Nephron (organoid): ENCODE data around the gene FRY.

Experiments used
- H3K27ac Mint-ChIP-seq, 3 experiments: 2 replicates each; pipeline ENCODE4 v1.8.0; 2020; ENCODE audit warnings: mixed read lengths in 3 of 3, mild to moderate bottlenecking in 2 of 3, moderate library complexity in 1 of 3
- H3K27me3 Mint-ChIP-seq: 2 replicates; pipeline ENCODE4 v1.8.0; 2021; ENCODE audit warnings: low read depth, mild to moderate bottlenecking, moderate library complexity, mixed read lengths
- H3K36me3 Mint-ChIP-seq: 2 replicates; pipeline ENCODE4 v1.8.0; 2020; ENCODE audit warnings: low read depth, mixed read lengths
- H3K4me1 Mint-ChIP-seq: 2 replicates; pipeline ENCODE4 v1.8.0; 2020; ENCODE audit warnings: mixed read lengths
- H3K4me3 Mint-ChIP-seq, 3 experiments: 2 replicates each; pipeline ENCODE4 v1.8.0; 2020; ENCODE audit warnings: mild to moderate bottlenecking in 3 of 3, mixed read lengths in 3 of 3, moderate library complexity in 2 of 3
- H3K9me3 Mint-ChIP-seq: 2 replicates; pipeline ENCODE4 v1.8.0; 2020; ENCODE audit warnings: mixed read lengths
- CTCF ChIP-seq, 3 experiments: fragments of 200-600 bp; sonication (generic); IDR thresholded peaks; one replicate each; pipeline ENCODE4 v1.5.0; 2021; ENCODE audit warnings: antibody characterized with exemption in 3 of 3; ENCODE audit not compliant: unreplicated experiment in 3 of 3

FRY gene

GRCh38 chr13:32147976-32148375 is 116.4 kb downstream of the FRY start:
- no peaks in the 10 kb centered on the region for H3K36me3 Mint-ChIP-seq
- no peak overlapping the region for H3K4me3 Mint-ChIP-seq
- H3K27ac Mint-ChIP-seq: peak overlapping the region in 2 of 3 experiments; percentile 31 to 56
- H3K9me3 Mint-ChIP-seq: no peaks in the 10 kb centered on the region
- no peak for TF ChIP-seq CTCF (IDR thresholded peaks at IDR 0.05; ENCODE audit: unreplicated experiment in 3 of 3)
- H3K4me1 Mint-ChIP-seq: peaks cover 22% of the 10 kb centered on the region
- no peaks in the 10 kb centered on the region for H3K27me3 Mint-ChIP-seq

- Mint-ChIP-seq H3K9me3 (no peaks in the 10 kb centered on the region), H3K27ac (peak overlapping the region in 2 of 3 experiments; percentile 67 to 96), H3K27me3 (no peaks in the 10 kb centered on the region), H3K36me3 (no peaks in the 10 kb centered on the region), H3K4me1 (peaks cover 19% of the 10 kb centered on the region), H3K4me3 (no peak overlapping the region)
- no peak for TF ChIP-seq CTCF (IDR thresholded peaks at IDR 0.05; ENCODE audit: unreplicated experiment in 3 of 3)
Observed at GRCh38 chr13:32150239-32150638, 118.7 kb downstream of the FRY start.

DNA sequence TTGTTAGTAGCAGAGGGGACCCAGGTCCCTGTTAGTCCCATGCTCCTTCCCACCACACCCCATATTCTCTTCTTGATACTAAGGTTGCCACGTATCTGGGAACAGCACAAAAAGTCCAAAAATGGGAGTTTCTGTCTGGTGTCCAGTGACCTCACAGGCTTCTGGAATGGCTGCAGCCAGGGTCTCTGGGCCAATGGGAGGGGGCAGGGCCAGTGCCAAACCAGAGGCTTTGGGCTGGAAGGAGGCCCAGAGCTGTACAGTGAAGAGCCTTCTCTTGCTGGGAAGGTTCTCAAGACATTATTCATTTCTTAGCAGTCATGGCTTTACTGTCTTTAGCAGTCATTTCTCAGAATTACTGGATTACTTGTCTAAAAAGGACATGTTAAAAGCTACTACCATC is 119.2 kb downstream of the FRY start:
- Mint-ChIP-seq H3K4me1 (peaks cover 19% of the 10 kb centered on the region), H3K9me3 (no peaks in the 10 kb centered on the region), H3K4me3 (no peak overlapping the region), H3K27me3 (no peaks in the 10 kb centered on the region), H3K36me3 (no peaks in the 10 kb centered on the region), H3K27ac (peak overlapping the region in 2 of 3 experiments; percentile 67 to 96)
- TF ChIP-seq CTCF (IDR thresholded peaks at IDR 0.05; ENCODE audit: unreplicated experiment in 3 of 3): no peak

- H3K4me1 Mint-ChIP-seq: peaks cover 19% of the 10 kb centered on the region
- no peak for TF ChIP-seq CTCF (IDR thresholded peaks at IDR 0.05; ENCODE audit: unreplicated experiment in 3 of 3)
Observed at GRCh38 chr13:32151240-32151639, 119.7 kb downstream of the FRY start.

DNA sequence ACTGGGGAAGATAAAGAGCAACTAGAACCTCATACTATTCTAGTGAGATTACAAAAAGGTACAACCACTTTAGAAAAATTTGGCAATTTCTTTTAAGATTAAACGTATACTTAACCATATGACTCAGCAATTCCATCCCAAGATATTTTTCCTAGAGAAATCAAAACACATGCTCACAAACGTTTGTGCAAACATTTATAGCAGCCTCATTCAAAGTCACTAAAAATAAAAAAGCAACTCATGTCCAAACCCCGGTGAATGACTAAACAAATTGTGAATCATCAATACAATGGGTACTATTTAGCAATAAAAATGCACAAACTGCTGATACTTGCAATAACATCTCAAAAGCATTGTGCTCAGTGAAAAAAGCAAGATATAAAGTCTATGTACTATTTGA is 121.5 kb downstream of the FRY start:
- H3K27me3 Mint-ChIP-seq: no peaks in the 10 kb centered on the region
- H3K4me1 Mint-ChIP-seq: peaks cover 14% of the 10 kb centered on the region

More at GRCh38 chr13:32151240-32151639, 119.7 kb downstream of the FRY start:
- Mint-ChIP-seq H3K27me3 (no peaks in the 10 kb centered on the region), H3K9me3 (no peaks in the 10 kb centered on the region), H3K36me3 (no peaks in the 10 kb centered on the region), H3K27ac (peak overlapping the region in 1 of 3 experiments; percentile 96), H3K4me3 (no peak overlapping the region)

More for the DNA sequence above, 121.5 kb downstream of the FRY start:
- H3K4me3 Mint-ChIP-seq: no peak overlapping the region
- no peaks in the 10 kb centered on the region for H3K9me3 Mint-ChIP-seq
- H3K36me3 Mint-ChIP-seq: no peaks in the 10 kb centered on the region
- no peak overlapping the region for H3K27ac Mint-ChIP-seq
- TF ChIP-seq CTCF (IDR thresholded peaks at IDR 0.05; ENCODE audit: unreplicated experiment in 3 of 3): no peak
